Ramos (cell line): ENCODE measurements around the gene IPCEF1.

ENCODE experiments used
- in situ Hi-C: fragments of 300-500 bp; cut with MboI; formaldehyde crosslinking; loops from one replicate; pipeline ENCODE4 v1.14.3; 2022; ENCODE audit warnings: low sequenced_read_pairs; ENCODE audit not compliant: unreplicated experiment

Gene IPCEF1

GRCh38 chr6:154127657-154128056, 228.9 kb downstream of the IPCEF1 start:
- in situ Hi-C loops: no loop called here

DNA sequence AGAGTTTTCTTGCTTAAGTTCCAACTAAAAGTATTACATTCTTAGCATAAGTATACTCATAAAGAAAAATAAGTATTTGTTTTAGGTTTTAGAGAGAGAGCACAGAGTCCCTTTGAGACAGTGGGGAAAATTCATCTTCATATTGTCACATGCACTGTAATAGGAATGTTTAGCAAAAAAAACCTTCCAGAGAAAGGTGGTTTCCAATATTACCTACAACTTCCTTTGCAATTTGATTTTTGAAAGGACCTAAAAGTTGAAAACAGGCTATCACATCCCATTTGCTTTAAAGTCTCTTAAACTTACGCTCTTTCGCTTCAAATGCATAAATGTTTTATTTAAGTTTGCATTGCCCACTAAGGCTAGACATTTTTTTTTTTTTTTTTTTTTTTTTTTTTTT, 231.2 kb downstream of the IPCEF1 start:
- in situ Hi-C loops: no loop called here

DNA sequence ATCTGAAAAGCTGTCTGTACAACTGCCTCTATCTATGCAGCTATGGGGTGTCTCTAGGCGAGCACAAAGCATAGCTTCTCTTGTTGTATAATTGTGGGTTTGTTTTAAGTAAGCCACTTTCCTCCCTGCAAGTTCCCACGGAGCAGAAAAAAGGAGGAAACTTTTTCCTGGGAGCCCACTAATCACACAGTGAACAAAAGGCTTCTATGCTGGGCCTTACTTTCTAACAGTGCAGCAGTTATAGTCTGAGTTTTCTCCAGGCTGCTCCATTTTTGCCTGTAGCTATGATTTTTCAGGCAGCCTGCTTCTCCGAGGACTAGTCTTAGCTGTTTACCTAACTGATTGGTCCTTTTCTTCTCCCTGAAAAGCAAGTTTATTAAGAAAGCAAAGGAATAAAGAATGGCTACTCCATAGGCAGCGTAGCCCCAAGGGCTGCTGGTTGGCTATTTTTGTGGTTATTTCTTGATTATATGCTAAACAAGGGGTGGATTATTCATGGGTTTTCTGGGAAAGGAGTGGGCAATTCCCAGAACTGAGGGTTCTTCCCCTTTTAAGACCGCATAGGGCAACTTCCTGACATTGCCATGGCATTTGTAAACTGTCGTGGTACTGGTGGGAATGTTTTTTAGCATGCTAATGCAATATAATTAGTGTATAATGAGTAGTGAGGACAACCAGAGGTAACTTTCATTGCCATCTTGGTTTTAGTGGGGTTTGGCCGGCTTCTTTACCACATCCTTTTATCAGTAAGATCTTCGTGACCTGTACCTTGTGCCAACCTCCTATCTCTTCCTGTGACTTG, 233.2 kb downstream of the IPCEF1 start:
- in situ Hi-C loops: no loop called here

GRCh38 chr6:154122195-154122925, 234.2 kb downstream of the IPCEF1 start:
- in situ Hi-C loops: no loop called here

GRCh38 chr6:154117485-154117884, 239.1 kb downstream of the IPCEF1 start:
- in situ Hi-C loops: no loop called here

DNA sequence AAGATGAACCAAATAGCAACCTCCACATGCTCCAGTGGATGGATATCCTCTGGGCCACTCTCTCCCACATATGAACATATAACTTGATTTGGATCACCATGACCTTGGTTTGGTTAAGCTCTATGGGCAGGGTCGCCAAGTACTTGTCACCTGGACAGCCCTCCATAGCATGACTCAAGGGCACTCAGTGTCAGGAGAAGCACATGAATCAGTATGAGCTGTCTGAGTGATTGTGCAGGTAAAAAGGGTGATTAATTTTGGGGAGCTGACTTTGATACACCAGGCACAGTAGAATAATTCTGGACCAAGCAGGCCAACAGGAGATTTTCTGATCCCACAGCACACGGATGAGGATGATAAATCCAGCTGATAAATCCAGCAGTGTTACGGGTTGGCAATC, 243.2 kb downstream of the IPCEF1 start:
- in situ Hi-C loops: no loop called here

DNA sequence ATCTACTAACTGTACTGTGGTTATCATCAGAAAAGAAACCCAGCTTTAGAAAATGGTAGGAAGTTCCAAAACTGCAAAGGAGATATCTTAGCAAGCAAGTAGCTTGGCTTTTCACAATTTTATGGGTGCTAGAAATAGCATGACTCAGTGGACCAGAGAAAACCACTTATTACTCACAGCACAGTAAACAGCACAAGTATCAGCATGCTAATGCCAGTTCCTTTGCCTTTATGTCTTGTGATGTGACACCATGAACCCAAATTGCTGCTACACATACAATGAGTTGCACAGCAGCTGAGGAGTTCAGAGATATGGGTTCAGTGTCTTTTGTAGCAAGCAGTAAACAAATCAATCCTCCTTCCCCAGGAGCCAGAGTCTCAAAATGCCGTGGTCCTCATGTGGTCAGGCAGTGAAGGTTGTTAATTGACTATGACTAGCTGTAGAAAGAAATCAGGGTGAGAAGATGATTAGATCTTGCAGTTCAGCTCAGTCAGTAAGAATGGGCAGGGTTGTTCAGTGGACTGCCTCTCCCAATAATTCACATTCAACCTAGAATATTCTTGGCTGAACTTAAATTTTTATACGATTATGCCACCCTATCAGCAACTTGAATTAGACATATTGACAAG, 244.3 kb downstream of the IPCEF1 start:
- in situ Hi-C loops: no loop called here

DNA sequence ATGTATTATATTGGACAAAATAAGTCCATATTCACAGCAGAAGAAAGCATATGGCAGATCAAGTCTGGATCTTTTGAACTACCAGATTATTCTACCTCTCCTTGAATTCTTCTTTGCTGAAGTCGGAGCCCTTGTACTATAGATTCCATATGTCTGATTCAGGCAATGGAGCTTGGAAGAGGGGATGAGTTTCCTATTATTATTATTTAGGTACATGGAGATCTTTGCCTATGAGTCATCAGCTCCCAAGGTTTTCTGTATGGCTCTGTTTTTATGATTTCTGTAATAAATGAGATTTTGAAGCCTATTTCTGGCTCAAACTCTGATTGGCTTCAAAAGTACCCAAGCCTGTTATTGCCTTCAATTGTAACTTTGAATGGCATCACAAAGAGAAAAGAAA, 245.6 kb downstream of the IPCEF1 start:
- in situ Hi-C loops: no loop called here

DNA sequence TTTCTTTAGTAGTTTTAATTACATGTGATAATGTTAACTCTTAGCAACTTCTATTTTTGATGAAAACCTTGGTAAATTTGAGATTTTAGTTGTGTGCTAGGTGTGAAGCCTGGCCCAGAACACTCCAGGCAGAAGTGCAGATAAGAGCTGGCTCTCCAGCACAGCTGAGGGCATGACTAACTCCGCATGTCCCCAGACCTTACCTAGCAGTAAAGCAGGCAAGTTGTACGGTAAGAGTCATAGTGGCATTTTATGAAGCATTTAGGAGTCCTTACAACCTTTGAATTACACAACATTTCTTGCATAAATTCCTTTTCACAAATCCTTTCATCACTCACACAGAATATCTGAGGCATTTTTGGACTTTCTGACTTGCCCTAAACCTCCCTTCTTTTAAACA, 250.4 kb downstream of the IPCEF1 start:
- in situ Hi-C loops: no loop called here
